ENCODE data around the gene NXF2.
"Not testable (repeated sequence)": the region's sequence is repeated elsewhere in the genome, so short reads cannot be mapped to it uniquely, and the experiment has no call there.

DNA sequence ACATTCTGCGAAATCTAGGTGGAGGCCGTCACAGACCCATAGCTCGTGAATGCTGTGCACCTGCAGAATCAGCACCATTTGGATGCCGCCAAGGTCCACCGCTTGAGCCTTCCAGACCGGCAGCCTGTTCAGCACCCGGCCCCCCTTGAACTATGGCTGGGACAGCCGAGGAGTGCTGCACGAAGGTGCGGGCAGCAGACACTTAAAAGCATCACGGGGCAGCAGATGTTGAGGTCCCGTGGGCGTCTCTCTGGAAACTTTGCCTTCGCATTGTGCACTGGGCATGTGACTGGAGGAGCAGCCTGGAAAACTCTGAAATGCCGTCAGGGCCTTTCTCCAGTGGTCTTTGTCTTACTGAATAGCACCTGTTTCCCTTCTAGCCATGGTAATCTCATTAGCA, 6.7 kb upstream of the NXF2 start:
- not testable (repeated sequence) for TF ChIP-seq CTCF (IDR thresholded peaks at IDR 0.05; ENCODE audit: low read length); EZH2 (IDR thresholded peaks at IDR 0.05; ENCODE audit: borderline replicate concordance, low read length)
